ENCODE results near the gene ARHGAP22. TPM values are rescaled to one million over a fixed set of nuclear protein-coding genes. Genes with fewer than 3 reads are reported as not detected.

ARHGAP22 gene
- total RNA-seq, 4 donors from 2014 or later = 0.26 to 3.6 (median 3.0) TPM; not detected in 1

DNA sequence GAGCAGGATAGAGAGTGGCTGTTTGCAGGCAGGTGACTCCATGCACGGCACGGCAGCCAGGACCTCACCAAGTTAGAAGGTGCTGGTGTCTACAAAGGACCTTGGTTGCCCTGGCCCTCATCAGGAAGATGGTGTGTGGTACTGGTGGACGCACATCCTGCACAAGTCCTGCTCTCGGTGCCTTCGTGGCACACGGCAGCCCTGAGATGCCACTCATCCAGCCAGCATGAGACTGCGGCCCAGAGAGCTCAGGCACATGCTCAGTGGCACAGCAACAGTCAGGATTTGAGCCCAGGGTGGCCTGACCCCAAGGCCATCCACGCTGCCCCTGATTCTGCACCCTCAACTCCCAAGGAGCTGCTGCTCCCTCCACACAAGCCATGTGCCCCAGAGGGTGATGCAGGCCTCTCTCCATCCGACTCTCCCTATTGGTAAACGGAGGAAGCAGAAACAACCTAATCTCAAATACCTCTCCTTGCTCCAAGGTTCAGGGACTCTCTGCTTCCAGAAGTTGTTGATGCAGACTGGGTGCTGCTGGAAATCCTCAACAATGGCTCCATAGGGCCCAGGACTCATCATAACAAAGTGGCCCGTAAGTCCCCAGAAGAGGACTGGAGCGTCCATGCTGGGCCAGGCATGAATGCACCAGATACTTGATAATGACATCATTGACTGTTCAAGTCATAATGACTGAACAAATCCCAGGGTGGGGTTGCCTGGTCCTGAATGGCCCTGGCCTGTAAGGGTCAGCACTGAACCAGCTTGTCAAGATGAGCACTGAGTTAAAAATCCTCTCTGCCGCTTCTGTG, 93.6 kb downstream of the ARHGAP22 start:
- no peaks in the 10 kb centered on the region for H3K27me3 ChIP-seq
- H3K27ac ChIP-seq = no peak overlapping the region
- no peaks in the 10 kb centered on the region for H3K4me1 ChIP-seq
- H3K36me3 ChIP-seq = no peaks in the 10 kb centered on the region
- DNase-seq = no peak
- intact Hi-C loops (cut with DNase I; ENCODE audit: low total_unique reads) = no loop called here
- H3K4me3 ChIP-seq = no peak overlapping the region
- peaks cover 6% of the 10 kb centered on the region in 2 donors for H3K9me3 ChIP-seq
- TF ChIP-seq, protein P1, sequence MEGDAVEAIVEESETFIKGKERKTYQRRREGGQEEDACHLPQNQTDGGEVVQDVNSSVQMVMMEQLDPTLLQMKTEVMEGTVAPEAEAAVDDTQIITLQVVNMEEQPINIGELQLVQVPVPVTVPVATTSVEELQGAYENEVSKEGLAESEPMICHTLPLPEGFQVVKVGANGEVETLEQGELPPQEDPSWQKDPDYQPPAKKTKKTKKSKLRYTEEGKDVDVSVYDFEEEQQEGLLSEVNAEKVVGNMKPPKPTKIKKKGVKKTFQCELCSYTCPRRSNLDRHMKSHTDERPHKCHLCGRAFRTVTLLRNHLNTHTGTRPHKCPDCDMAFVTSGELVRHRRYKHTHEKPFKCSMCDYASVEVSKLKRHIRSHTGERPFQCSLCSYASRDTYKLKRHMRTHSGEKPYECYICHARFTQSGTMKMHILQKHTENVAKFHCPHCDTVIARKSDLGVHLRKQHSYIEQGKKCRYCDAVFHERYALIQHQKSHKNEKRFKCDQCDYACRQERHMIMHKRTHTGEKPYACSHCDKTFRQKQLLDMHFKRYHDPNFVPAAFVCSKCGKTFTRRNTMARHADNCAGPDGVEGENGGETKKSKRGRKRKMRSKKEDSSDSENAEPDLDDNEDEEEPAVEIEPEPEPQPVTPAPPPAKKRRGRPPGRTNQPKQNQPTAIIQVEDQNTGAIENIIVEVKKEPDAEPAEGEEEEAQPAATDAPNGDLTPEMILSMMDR (IDR thresholded peaks at IDR 0.05) = no peak
- TF ChIP-seq POLR2A (IDR thresholded peaks at IDR 0.05) = no peak

GRCh38 chr10:48509974-48510692, 94.7 kb downstream of the ARHGAP22 start:
- no peak for DNase-seq
- H3K27me3 ChIP-seq = no peaks in the 10 kb centered on the region
- H3K9me3 ChIP-seq = peaks cover 4 to 6% of the 10 kb centered on the region in 2 donors
- no peak overlapping the region for H3K27ac ChIP-seq
- no peaks in the 10 kb centered on the region for H3K4me1 ChIP-seq
- no peak overlapping the region for H3K4me3 ChIP-seq
- no peaks in the 10 kb centered on the region for H3K36me3 ChIP-seq
- intact Hi-C loops (cut with DNase I; ENCODE audit: low total_unique reads) = no loop called here
- TF ChIP-seq, protein P1 (IDR thresholded peaks at IDR 0.05) = no peak
- no peak for TF ChIP-seq POLR2A (IDR thresholded peaks at IDR 0.05)

DNA sequence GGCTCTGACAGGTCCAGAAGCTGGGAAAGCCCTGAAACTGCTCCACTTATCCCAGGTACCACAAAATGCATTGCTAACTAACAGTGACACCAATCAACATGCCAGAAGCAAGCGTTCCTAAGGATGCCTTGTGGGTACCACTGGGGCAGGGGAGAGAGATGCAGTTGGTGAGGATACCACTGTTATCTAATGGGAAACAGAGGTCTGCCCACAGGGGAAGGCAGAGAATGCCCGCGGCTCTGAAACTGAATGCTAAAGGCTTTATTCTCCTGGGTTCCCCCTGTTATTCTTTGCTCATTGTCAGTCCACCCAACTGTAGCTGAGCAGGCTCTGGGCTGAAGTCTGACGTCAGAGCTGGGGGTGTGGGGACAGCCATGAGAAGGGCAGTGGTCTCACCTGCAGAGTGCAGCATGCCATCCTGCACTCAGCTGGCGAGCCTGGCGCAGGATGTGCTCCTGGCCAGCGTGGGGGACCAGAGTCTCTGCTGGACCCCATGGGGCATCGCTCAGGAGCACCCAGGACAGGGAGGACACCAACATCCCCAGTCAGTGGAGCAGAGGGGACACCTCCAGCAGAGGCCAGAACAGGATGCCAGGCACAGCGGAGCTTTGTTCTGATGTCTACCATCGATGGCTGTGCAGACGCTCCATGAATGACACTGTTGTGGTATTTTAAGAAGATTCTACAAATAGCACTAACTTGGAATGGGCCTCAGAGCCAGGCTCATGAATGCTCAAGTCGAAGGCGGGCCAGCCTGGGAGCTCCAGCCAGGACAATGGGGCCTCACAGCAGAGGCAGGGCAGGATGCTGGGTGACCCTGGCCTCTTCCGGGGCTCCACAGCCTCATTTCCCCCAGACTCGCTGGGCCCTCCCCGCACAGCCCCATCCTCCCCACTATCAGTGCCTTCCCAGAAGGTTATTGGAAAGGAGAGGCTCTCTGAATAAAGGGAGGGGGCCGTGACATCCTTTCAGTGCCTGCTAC, 95.8 kb downstream of the ARHGAP22 start:
- no peaks in the 10 kb centered on the region for H3K36me3 ChIP-seq
- no peak overlapping the region for H3K4me3 ChIP-seq
- no peak for DNase-seq
- H3K27ac ChIP-seq = no peak overlapping the region
- H3K9me3 ChIP-seq = peaks cover 0 to 2% of the 10 kb centered on the region in 2 donors
- no peaks in the 10 kb centered on the region for H3K4me1 ChIP-seq
- TF ChIP-seq, protein P1 (IDR thresholded peaks at IDR 0.05) = no peak
- TF ChIP-seq POLR2A (IDR thresholded peaks at IDR 0.05) = no peak
- H3K27me3 ChIP-seq = no peaks in the 10 kb centered on the region
- intact Hi-C loops (cut with DNase I; ENCODE audit: low total_unique reads) = no loop called here

- Histone ChIP-seq H3K4me3 (no peak overlapping the region), H3K4me1 (no peaks in the 10 kb centered on the region), H3K27ac (no peak overlapping the region), H3K9me3 (no peaks in the 10 kb centered on the region), H3K36me3 (no peaks in the 10 kb centered on the region), H3K27me3 (no peaks in the 10 kb centered on the region)
- TF ChIP-seq POLR2A (IDR thresholded peaks at IDR 0.05) = no peak
- TF ChIP-seq, protein P1 (IDR thresholded peaks at IDR 0.05) = no peak
- no peak for DNase-seq
- intact Hi-C loops (cut with DNase I; ENCODE audit: low total_unique reads) = no loop called here
Measured at GRCh38 chr10:48507933-48508790, 96.7 kb downstream of the ARHGAP22 start.
